ENCODE data around the gene RETSAT.
"Not testable (repeated sequence)": the region's sequence is repeated elsewhere in the genome, so short reads cannot be mapped to it uniquely, and the experiment has no call there.

RETSAT gene

GRCh38 chr2:85329701-85330100 lies 24.6 kb downstream of the RETSAT start:
- DNase-seq: not testable (repeated sequence)

- no peak for DNase-seq
Observed at GRCh38 chr2:85329181-85329651, 25.1 kb downstream of the RETSAT start.

DNA sequence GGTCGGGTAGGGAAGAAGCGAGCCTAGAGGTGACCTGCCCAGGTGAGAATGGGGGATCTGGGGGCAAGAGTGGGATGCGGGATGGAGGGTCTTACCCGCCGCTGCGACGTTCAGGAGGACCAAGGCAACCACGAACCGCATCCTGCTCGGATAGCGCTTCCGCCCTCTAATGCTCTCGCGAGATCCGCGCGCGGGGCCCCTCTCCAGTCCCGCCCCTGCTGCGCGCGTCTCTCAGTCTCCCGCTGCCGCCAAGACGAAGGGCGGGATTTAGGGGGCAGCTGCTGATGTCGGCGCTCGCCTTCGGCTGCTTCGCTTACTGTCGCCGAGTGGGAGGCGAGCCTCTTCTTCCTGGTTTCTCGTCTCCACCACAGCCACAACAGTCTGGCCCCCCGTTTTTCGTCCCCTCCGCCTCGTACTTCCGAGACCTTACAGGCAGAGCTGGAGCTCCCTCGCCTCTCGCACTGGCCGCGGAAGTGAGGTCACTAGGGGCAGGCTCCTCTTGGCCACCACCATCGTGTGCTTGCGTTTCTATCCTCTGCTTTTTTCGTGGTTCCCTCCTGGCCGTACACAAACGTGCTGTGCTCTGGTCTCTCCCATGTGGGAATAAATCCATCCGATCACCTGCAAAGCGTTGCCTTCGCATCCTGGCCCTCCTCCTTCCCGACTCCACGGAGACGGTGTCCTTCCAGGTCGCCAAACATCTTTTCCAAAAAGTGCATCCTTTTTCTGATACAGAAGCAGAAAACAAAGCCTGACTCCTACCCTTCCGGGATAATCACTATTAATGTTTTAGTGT lies 26.3 kb downstream of the RETSAT start, which contains the start of gene TGOLN2:
TGOLN2 (minus strand) TSS at position 168 of the 796 bp plus-strand sequence; CDS start at position 141, 27 bp downstream.
- peak; percentile 96 for DNase-seq

DNA sequence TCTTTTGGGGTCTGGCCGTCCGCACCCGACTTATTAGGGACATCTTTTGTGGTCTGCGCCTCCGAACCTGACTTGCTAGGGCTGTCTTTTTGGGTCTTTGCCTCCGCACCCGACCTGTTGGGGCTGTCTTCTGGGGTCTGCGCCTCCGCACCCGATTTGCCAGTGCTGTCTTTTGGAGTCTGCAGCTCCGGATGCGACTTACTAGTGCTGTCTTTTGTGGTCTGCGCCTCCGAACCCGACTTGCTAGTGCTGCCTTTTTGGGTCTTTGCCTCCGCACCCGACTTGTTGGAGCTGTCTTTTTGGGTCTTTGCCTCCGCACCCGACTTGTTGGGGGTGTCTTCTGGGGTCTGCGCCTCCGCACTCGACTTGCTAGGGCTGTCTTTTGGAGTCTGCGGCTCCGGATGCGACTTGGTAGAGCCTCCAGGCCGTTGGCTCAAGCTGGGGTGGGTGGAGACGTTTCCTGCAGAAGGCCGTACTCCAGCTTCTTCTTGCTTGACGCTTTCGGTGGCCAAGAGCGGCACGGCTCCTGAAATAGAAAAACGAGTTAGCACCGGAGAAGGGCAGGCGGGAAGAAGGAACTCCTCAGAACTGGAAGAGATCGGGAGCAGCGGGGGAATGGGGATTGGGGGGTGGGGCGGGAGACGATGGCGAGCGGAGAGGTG lies 27.0 kb downstream of the RETSAT start:
- DNase-seq: peak; percentile 64

- peak; percentile 46 for DNase-seq
Observed at GRCh38 chr2:85326406-85327159, 27.7 kb downstream of the RETSAT start.

DNA sequence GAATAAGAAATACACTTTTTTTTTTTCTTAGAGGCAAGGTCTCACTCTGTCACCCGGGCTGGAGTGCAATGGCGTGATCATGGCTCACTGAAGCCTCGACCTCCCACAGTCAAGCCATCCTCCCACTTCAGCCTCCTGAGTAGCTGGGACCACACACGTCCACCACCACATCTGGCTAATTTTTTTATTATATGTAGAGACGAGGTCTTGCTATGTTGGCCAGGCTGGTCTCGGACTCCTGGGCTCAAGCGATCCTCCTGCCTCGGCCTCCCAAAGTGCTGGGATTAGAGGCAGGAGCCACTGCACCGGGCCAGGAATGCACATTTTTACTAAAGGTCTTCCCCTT lies 28.9 kb downstream of the RETSAT start:
- no peak for DNase-seq

DNA sequence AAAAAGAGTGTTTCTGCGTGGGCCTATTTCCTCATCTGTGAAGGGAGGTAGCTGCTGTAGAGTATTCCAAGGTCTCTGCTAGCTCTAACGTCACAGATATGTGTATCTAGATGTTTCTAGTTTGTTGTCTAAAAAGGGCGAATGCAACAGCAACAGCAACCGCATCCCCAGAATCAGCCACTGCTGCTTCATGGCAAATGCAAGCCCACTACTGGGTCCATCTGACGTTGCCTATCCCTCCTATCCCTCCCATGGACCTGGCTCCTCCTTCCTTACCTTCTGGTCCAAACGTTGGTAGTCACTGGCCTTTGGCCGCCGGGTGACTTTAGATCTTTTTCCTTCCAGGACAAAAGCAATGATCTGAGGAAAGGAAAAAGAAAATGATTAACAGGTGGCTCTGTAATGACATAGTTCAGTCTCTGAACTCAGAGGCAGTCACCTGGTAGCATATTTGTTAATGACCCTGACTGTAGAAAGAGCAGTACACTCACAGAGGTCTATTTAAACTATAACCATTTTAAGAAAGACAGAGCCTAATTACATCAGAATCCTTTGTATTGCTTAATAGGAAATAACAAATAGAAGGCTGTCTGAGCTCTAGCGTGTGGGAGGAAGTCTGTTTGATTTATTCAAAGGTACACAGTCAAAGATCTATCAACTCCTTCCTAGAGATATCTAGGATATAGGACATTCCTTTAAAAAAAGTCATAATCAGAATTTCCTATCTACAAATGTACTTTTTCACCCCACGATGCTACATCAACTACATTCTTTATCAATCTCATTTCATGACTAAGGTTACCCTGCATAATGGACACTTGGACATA lies 29.5 kb downstream of the RETSAT start:
- no peak for DNase-seq

DNA sequence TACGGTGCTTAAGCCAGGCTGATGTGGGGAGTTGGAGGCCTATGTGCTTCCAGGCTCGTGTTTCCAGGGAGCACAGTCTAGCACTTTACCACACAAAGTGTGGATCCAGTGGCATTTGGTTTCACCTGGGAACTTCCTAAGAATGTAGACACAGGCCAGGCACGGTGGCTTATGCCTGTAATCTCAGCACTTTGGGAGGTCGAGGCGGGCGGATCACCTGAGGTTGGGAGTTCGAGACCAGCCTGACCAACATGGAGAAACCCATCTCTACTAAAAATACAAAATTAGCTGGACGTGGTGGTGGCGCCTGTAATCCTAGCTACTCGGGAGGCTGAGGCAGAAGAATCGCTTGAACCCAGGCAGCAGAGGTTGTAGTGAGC lies 30.4 kb downstream of the RETSAT start:
- not testable (repeated sequence) for DNase-seq

DNA sequence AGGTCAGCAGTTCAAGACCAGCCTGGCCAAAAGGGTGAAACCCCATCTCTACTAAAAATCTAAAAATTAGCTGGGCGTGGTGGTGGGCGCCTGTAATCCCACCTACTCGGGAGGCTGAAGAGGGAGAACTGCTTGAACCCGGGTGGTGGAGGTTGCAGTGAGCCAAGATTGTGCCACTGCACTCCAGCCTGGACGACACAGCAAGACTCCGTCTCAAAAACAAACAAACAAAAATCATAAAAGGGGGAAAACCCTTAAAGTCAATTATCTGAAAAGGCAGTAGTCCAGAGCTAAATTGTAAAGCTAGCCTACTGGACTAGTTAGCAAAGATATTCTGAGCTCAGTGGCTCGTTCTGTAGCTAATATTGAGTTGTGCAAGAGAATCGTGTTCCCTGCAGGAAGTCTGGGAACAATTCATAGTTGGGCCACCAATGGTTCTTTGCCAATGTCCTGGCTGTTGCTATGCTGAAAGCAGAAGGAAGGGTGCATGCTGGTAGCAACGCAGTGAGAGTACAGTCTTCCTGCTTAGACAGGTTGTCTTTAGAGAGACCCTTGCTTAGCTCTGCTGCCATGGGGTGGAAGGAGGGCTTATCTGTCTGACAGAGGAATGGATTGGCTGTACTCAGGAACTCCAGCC lies 30.9 kb downstream of the RETSAT start:
- no peak for DNase-seq

- no peak for DNase-seq
Observed at GRCh38 chr2:85319796-85320195, 34.5 kb downstream of the RETSAT start.

GRCh38 chr2:85318222-85319074 lies 35.9 kb downstream of the RETSAT start:
- no peak for DNase-seq

DNA sequence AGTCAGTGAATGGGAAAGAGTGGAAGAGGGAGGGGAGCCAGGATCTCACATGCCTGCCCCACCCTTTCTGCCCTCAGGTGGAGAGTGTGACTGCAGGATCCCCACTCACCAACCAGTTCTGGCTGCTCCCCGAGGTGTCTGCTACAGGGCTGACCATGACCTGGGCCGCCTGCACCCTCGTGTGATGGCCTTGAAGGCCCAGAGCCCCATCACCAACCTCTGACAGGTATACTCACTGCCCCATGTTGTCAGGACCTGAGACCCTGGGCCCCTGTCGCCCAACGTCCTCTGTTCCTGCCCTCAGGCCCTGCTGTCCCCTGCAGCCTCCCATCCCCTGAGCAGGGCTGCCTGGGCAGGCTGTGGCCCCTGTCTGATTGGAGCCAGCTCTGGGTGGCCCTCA lies 38.4 kb downstream of the RETSAT start:
- not testable (repeated sequence) for DNase-seq

DNA sequence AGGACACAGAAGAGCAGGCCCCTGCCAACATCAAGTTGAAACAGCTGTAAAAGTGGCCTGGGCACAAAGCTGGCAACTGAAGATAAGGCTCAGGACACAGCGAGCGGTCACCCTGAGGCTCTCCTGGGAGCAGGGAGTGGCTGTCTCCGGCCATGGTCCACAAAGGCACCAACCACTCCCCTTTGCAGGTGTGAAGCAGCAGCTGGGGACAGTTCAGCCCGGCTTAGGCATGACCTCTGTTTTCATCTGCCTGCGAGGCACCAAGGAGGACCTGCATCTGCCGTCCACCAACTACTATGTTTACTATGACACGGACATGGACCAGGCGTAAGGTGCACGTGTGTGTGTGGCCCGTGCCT lies 39.5 kb downstream of the RETSAT start:
- DNase-seq: no peak

DNA sequence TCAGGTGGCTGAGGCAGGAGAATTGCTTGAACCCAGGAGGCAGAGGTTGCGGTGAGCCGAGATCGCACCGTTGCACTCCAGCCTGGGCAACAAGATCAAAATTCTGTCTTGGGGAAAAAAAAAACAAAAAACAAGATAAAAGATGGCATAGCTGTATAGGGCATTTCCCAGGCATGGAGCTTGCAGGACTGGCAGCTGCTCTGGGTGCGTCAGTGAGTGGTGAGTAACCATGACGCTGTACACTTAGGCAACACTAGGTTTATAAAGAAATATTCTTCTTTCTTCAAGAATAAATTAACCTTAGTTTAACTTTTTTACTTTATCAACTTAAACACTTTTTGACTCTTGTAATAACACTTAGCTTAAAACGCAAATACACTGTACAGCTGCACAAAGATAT lies 41.9 kb downstream of the RETSAT start:
- no peak for DNase-seq

- no peak for DNase-seq
Observed at GRCh38 chr2:85310330-85310729, 44.0 kb downstream of the RETSAT start.

DNA sequence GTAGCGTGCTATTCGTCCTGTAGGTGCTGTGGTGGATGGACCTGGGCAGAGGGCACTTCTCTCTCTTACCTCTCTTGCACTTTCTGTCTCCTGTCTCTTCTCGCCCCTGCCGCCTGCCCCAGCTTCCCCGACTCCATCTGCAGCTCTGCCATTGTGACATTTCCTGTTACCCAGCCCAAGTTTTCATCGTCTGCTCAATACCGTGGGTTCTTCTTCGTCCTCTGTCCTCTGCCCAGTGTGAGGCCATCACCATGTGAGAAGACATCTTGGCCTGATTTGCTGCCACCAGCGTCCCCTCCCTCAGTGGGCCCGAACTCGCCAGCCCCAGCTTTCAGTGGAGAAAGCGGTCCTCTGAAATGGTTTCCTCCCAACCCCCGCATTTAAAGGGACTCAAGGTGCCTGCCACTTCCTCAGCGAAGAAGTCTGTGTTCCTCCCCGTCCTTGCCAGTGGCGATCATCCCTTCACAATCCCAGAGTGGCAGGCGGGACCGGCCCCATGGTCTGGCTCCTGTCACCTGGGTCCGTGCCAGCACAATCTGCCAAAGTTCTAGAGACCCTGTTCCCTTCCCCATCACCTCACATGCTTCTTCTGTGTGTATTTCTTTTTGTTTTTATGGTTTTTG lies 44.5 kb downstream of the RETSAT start:
- no peak for DNase-seq

DNA sequence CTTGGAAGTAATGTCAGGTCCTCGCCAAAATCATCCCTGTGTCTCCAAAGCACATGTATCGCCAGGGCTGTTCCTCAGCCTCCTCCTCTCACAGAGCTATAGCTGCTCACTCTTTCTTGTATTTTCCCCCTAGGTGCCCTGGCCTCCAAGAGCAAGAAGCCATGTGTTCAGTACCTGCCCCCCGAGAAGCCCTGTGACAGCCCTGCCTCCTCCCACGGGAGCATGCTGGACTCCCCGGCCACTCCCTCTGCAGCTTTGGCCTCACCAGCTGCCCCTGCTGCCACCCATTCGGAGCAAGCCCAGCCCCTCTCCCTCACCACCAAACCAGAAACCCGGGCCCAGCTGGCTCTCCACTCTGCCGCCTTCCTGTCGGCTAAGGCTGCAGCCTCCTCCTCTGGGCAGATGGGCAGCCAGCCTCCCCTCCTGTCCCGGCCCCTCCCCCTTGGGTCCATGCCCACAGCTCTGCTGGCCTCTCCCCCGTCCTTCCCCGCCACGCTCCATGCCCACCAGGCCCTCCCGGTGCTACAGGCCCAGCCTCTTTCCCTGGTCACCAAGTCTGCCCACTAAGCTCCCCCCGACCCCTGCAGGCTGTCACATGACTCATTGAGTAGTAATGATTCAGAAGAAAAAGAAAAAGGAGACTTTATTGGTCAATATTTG lies 45.3 kb downstream of the RETSAT start:
- no peak for DNase-seq

- DNase-seq: no peak
Observed at GRCh38 chr2:85308201-85308600, 46.1 kb downstream of the RETSAT start.

- no peak for DNase-seq
Observed at GRCh38 chr2:85307527-85307897, 46.8 kb downstream of the RETSAT start.

GRCh38 chr2:85303780-85304531 lies 50.4 kb downstream of the RETSAT start:
- no peak for DNase-seq
